GM18951 (cell line): ENCODE results near the gene ANKRD13D.

ENCODE experiments used
- POLR2A ChIP-seq: IDR thresholded peaks from 4 replicates; pipeline ENCODE4 v1.6.1; 2011; ENCODE audit warnings: mild to moderate bottlenecking; ENCODE audit not compliant: insufficient read length, insufficient read depth; ENCODE audit errors: extremely low read depth
- in situ Hi-C: fragments of 300-500 bp; cut with MboI; formaldehyde crosslinking; loops from one replicate; pipeline ENCODE4 v1.12.0; 2022; ENCODE audit warnings: low sequenced_read_pairs, mixed read lengths, inconsistent platforms; ENCODE audit not compliant: unreplicated experiment

ANKRD13D gene

DNA sequence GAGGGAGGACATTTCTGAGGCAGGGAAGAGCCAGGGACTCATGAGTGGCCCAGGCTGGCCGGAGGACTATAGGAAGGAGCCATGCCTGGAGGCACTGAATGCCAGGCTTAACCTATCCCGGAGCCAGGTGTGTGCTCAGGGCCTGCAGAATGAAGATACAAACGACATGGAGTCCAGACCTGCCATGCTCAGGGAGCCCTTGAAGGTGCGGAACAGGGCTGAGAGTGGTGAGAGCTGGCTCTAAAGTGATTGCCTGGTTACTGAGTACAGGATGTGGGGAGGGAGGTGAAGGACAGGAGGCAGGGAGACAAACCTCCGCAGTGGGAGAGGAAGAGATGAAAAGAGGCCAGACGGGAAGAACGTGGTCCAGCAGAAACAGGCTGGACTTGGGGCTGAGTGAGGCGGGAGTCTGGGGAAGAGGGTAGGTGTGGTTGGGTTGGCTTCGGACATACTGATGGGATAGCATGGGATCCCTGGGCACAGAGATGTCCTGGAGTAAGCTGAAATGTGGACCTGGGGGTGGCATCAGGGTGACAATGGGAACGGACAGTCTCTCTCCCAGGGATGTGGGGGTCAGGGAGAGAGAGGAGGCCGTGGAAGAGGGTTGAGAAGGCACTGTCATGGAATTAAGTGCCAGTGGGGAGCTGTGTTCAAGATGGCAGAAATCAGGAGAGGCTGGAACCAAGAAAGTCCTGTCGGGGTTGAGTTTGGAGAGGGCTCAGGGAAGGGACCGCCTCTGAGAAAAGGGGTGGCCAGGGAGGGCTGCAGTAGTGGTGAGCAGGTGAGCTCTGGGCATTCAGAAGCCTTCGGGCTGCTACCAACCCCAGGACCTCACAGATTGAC, 1.5 kb upstream of the ANKRD13D start:
- in situ Hi-C loops: no loop called here
- no peak for TF ChIP-seq POLR2A

- in situ Hi-C loops: no loop called here
- no peak for TF ChIP-seq POLR2A
Measured at GRCh38 chr11:67288198-67288451, 978 bp upstream of the ANKRD13D start.

DNA sequence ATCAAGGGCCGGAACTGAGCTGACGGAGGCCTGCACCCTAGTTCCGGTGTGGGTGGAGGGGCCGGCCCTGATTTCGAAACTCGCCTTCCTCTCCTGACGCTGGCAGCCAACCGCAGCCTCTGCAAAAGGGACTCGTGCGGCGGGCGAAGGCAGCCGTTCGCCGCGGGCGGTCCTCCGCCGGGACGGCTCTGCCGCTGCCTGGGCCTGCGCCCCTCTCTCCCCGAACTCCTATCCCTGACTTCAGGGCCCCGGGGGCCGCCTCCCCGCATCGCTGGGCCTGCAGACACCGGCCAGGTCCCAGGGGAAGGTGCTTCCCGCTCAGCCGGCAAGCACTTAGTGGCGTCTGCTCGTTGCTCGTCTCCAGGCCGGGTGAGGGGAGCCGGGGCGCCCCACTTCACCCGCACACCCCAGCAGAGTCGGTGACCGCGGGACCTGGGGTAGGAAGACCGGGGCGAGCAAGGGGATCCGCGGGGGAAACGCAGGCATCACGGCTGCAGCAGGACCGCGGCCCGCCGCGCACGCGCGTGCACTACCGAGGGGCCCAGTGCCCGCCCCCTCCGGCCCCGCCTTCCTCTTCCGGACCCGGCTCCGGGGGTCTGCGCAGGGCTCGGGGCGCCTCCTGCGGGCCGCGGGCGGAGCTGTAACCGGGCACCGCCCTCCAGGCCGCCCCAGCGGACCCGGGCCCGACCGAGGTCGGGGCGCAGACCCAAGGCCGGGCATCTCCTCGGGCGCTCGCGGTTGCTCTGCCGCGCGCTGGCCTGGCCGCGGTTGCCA, 464 bp upstream of the ANKRD13D start:
- peak; percentile 89 for TF ChIP-seq POLR2A

DNA sequence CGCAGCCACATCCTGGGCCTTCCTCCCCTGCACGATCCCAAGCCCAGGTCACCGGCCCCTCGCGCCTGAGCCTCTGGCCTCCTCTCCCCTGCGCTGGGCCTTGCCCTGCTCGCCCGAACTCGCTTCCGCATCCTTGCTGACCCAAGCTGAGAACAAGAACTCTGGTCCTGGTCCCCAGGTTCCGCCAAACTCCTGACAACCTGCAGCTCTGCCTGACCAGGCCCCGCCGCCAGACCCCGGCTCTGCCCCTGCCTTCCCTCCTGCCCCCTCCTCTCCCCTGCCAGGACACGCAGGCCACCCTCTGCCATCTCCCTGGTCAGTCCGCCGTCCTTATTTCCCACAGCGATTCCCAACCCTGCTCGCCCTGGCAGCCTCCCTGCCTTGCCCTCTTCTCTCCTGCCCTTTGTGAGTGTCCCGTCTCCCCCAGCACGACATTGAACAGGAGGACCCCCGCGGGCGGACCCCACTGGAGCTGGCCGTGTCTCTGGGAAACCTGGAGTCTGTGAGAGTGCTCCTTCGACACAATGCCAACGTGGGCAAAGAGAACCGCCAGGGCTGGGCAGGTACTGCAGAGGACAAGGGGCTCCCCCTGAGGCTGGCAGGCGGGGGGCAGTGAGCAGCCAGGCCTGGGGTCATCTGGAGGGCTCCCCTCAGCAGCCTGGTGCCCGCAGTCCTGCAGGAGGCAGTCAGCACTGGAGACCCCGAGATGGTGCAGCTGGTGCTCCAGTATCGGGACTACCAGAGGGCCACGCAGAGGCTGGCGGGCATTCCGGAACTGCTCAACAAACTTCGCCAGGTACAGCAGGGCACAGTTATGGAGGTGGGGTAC, 762 bp downstream of the ANKRD13D start:
- TF ChIP-seq POLR2A: no peak
- in situ Hi-C loops: no loop called here

More for the DNA sequence above, 464 bp upstream of the ANKRD13D start:
- in situ Hi-C loops: no loop called here

DNA sequence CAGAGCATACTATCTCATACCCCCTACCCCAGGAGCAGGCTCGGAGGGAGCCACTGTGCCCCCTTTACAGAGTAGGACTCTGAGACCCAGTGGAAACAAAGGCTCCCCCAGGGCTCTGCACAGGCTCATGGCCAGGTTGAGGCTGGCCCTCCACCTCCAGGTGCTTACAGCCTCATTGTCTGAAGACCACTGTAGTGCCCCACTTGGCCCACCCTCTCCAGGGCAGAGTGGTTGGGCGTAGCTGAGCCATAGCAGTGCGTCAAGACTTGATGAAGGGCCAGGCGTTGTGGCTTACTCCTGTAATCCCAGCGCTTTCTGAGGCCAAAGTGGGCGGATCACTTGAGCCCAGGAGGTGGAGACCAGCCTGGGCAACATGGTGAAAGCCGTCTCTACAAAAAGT, 1.7 kb downstream of the ANKRD13D start:
- in situ Hi-C loops: no loop called here
- no peak for TF ChIP-seq POLR2A

DNA sequence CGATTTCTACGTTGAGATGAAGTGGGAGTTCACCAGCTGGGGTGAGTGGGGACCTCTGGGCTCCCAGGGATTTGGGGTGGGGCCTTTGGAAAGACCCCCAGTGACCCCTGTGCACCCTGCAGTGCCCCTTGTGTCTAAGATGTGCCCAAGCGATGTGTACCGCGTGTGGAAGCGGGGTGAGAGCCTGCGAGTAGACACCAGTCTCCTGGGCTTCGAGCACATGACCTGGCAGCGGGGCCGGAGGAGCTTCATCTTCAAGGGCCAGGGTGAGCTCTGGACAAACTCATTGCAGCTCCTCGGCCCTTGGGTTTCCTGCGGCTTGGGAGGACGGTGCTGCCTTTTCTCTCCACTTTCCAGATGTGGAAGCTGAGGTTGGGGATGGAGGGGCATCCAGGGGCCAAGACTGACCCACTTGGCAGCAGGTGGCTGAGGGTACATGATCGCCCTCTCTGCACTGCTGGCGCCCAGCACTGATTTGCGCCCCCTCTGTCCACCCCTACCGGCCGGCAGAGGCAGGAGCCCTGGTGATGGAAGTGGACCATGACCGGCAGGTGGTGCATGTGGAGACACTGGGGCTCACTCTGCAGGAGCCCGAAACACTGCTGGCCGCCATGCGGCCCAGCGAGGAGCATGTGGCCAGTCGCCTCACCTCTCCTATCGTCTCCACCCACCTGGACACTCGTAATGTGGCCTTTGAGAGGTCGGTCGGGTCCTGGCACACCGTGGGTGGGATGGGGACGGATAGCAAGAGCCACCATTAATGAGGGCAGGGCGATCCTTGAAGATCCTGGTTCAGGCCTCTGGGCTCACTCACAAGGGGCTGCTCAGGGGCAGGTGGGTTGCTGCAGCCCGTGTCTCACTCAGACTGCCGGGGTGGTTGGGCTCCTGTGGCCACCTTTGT, 2.6 kb downstream of the ANKRD13D start:
- TF ChIP-seq POLR2A: no peak
- in situ Hi-C loops: no loop called here

DNA sequence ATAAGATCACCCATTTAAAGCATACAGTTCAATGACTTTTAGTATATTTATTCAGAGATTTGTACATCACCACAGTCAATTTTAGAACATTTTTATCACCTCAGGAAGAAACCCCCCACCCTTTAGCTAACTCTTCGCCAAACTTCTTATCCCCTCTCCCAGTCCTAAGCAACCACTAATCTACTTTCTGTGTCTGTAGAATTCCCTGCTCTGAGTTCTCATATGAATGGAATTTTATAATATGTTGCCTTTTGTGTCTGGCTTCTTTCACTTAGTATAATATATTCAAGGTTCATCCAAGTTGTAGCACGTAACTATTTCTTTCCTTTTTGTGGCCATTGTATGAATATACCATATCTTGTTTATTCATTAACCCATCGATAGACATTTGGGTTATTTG, 3.6 kb downstream of the ANKRD13D start:
- in situ Hi-C loops: no loop called here
- TF ChIP-seq POLR2A: no peak

DNA sequence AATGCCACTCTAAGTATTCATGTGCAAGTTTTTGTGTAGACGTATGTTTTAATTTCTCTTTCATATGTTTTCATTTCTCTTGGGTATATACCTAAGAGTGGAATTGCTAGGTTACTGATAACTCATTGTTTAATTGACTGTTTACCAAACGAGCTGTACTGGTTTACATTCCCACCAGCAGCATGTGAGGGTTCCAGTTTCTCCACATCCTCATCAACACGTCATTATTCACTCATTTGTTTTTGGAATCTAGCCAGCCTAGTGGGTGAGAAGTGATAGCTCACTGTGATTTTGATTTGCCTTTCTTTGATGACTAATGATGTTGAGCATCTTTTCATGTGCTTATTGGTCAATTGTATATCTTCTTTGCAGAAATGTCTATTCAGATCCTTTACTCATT, 4.0 kb downstream of the ANKRD13D start:
- no peak for TF ChIP-seq POLR2A
- in situ Hi-C loops: no loop called here

- no peak for TF ChIP-seq POLR2A
- in situ Hi-C loops: no loop called here
Measured at GRCh38 chr11:67295846-67296245, 6.7 kb downstream of the ANKRD13D start.

GRCh38 chr11:67298786-67299185, 9.7 kb downstream of the ANKRD13D start:
- no peak for TF ChIP-seq POLR2A
- in situ Hi-C loops: no loop called here

GRCh38 chr11:67299471-67300191, 10.5 kb downstream of the ANKRD13D start:
- no peak for TF ChIP-seq POLR2A
- in situ Hi-C loops: no loop called here

- no peak for TF ChIP-seq POLR2A
- in situ Hi-C loops: no loop called here
Measured at GRCh38 chr11:67300256-67300755, 11.2 kb downstream of the ANKRD13D start.
